GM23338 (cell line): ENCODE data around the gene PPP2R5E. TPM values are rescaled to one million over a fixed set of nuclear protein-coding genes. Genes with fewer than 3 reads are reported as not detected.

Source experiments
- ATAC-seq: fragments of 200-7000 bp; cut with Tn5 transposase; 3 replicates; pipeline ENCODE4 v1.9.1; 2020
- DNase-seq: peaks from one replicate; pipeline ENCODE4 v3.0.0-alpha.2; 2015; ENCODE audit warnings: low spot score
- H2AFZ ChIP-seq: fragments of 200-600 bp; sonication (generic); 2 replicates; pipeline ENCODE4 v1.8.0; 2016; ENCODE audit warnings: antibody characterized with exemption, mild to moderate bottlenecking, moderate library complexity
- H3F3A ChIP-seq: fragments of 200-600 bp; sonication (generic); replicated peaks from 2 replicates; pipeline ENCODE4 v1.8.0; 2017; ENCODE audit warnings: antibody characterized with exemption, mixed run types, low read depth
- H3K27ac ChIP-seq: fragments of 200-600 bp; sonication (generic); 2 replicates; pipeline ENCODE4 v1.6.1; 2016; ENCODE audit warnings: low read depth
- H3K27me3 ChIP-seq: fragments of 200-600 bp; sonication (generic); 2 replicates; pipeline ENCODE4 v1.8.0; 2016; ENCODE audit warnings: mild to moderate bottlenecking, mixed run types, moderate library complexity; ENCODE audit not compliant: insufficient read depth
- H3K36me3 ChIP-seq: fragments of 200-600 bp; sonication (generic); 2 replicates; pipeline ENCODE4 v1.8.0; 2016; ENCODE audit warnings: mild to moderate bottlenecking; ENCODE audit not compliant: insufficient read depth
- H3K4me1 ChIP-seq: fragments of 200-600 bp; sonication (generic); 2 replicates; pipeline ENCODE4 v1.8.0; 2016; ENCODE audit warnings: mild to moderate bottlenecking, moderate library complexity; ENCODE audit not compliant: insufficient read depth
- H3K4me2 ChIP-seq: fragments of 200-600 bp; sonication (generic); 2 replicates; pipeline ENCODE4 v1.7.1; 2017; ENCODE audit warnings: mixed run types
- H3K4me3 ChIP-seq: fragments of 200-600 bp; sonication (generic); 2 replicates; pipeline ENCODE4 v1.6.1; 2016; ENCODE audit warnings: mixed run types
- H3K79me2 ChIP-seq: fragments of 200-600 bp; sonication (generic); replicated peaks from 2 replicates; pipeline ENCODE4 v1.8.0; 2017; ENCODE audit warnings: mild to moderate bottlenecking; ENCODE audit not compliant: insufficient read depth
- H3K9me2 ChIP-seq: fragments of 200-600 bp; sonication (generic); 2 replicates; pipeline ENCODE4 v1.8.0; 2017; ENCODE audit not compliant: insufficient read depth
- H4K20me1 ChIP-seq: fragments of 200-600 bp; sonication (generic); replicated peaks from 2 replicates; pipeline ENCODE4 v1.8.0; 2017; ENCODE audit warnings: mild to moderate bottlenecking; ENCODE audit not compliant: insufficient read depth
- H3K27ac Mint-ChIP-seq: 2 replicates; pipeline ENCODE4 v1.8.0; 2020; ENCODE audit warnings: inconsistent platforms, mild to moderate bottlenecking, moderate library complexity, mixed read lengths
- H3K27me3 Mint-ChIP-seq: 3 replicates; pipeline ENCODE4 v1.8.0; 2022; ENCODE audit warnings: low read depth, mild to moderate bottlenecking, moderate library complexity, mixed read lengths, inconsistent platforms; ENCODE audit not compliant: insufficient read depth, poor library complexity
- H3K36me3 Mint-ChIP-seq: 3 replicates; pipeline ENCODE4 v1.8.0; 2021; ENCODE audit warnings: low read depth, mild to moderate bottlenecking, inconsistent platforms, moderate library complexity, mixed read lengths
- H3K4me1 Mint-ChIP-seq: 3 replicates; pipeline ENCODE4 v1.8.0; 2020; ENCODE audit warnings: mild to moderate bottlenecking, inconsistent platforms, mixed read lengths
- H3K4me3 Mint-ChIP-seq: 3 replicates; pipeline ENCODE4 v1.8.0; 2021; ENCODE audit warnings: moderate library complexity, mild to moderate bottlenecking, inconsistent platforms, mixed read lengths
- H3K9me3 Mint-ChIP-seq: 3 replicates; pipeline ENCODE4 v1.8.0; 2020; ENCODE audit warnings: moderate library complexity, mild to moderate bottlenecking, inconsistent platforms, mixed read lengths
- CREB1 ChIP-seq: fragments of 250-450 bp; sonication (Bioruptor Pico); IDR thresholded peaks from 2 replicates; pipeline ENCODE4 v1.5.0; 2020; ENCODE audit warnings: low read depth, mild to moderate bottlenecking, moderate library complexity
- CTCF ChIP-seq, 2 experiments: fragments of 200-600 bp in 1 of 2; sonication (generic) in 1 of 2; conservative IDR thresholded peaks; 2 replicates each; pipeline versions ENCODE4 v1.5.1 to v1.6.1; 2016 to 2017; ENCODE audit warnings: antibody characterized with exemption in 2 of 2, low read depth in 2 of 2, mild to moderate bottlenecking in 2 of 2, moderate library complexity in 1 of 2
- ETS1 ChIP-seq: IDR thresholded peaks from 2 replicates; pipeline ENCODE4 v1.6.1; 2016; ENCODE audit warnings: antibody characterized with exemption
- EZH2 ChIP-seq: fragments of 200-600 bp; sonication (generic); IDR thresholded peaks from one replicate; pipeline ENCODE4 v1.8.0; 2017; ENCODE audit warnings: antibody characterized with exemption, mild to moderate bottlenecking, low read depth; ENCODE audit not compliant: unreplicated experiment
- EZH2phosphoT487 ChIP-seq: fragments of 200-600 bp; sonication (generic); IDR thresholded peaks from one replicate; pipeline ENCODE4 v1.8.1; 2018; ENCODE audit warnings: antibody characterized with exemption; ENCODE audit not compliant: unreplicated experiment
- JUNB ChIP-seq: IDR thresholded peaks from one replicate; pipeline ENCODE4 v1.6.1; 2016; ENCODE audit warnings: antibody characterized with exemption; ENCODE audit not compliant: unreplicated experiment
- NANOG ChIP-seq: IDR thresholded peaks from 2 replicates; pipeline ENCODE4 v1.6.1; 2016; ENCODE audit warnings: antibody characterized with exemption, borderline replicate concordance
- POLR2AphosphoS5 ChIP-seq: IDR thresholded peaks from 2 replicates; pipeline ENCODE4 v1.6.1; 2016; ENCODE audit warnings: antibody characterized with exemption, low read depth
- REST ChIP-seq: IDR thresholded peaks from one replicate; pipeline ENCODE4 v1.6.1; 2018; ENCODE audit warnings: antibody characterized with exemption; ENCODE audit not compliant: unreplicated experiment
- STAT1 ChIP-seq: IDR thresholded peaks from one replicate; pipeline ENCODE4 v1.6.1; 2016; ENCODE audit warnings: antibody characterized with exemption; ENCODE audit not compliant: unreplicated experiment
- ZNF114 ChIP-seq: fragments of 250-450 bp; sonication (Bioruptor Pico); IDR thresholded peaks from 2 replicates; pipeline ENCODE4 v1.5.0; 2020; ENCODE audit warnings: mild to moderate bottlenecking, moderate library complexity
- ZNF331 ChIP-seq: fragments of 250-450 bp; sonication (Bioruptor Pico); IDR thresholded peaks from 2 replicates; pipeline ENCODE4 v1.5.0; 2020; ENCODE audit warnings: low read depth, mild to moderate bottlenecking, moderate library complexity
- polyA plus RNA-seq: library from polyadenylated mRNA; unstranded; fragments of >200 nt; fragmentation: Nextera tagmentation; extraction: Ambion mirVana; gene quantifications from 2 replicates; pipeline ENCODE4 v1.2.1, GENCODE V29; 2016
- total RNA-seq: library from RNA; depleted of rRNA; stranded (reverse); fragments of >200 nt; shearing (Covaris generic); gene quantifications from 2 replicates; pipeline ENCODE4 v1.2.3, GENCODE V29; 2014

The PPP2R5E gene
- total and polyA plus RNA-seq, 2 experiments from 2014 or later, result 40.9 to 45.5 TPM

- TF ChIP-seq CTCF (conservative IDR thresholded peaks at IDR 0.05; ENCODE audit: low read depth in 2 of 2) (no peak), JUNB (no peak), ZNF114 (CRISPR knock-in tag) (no peak), REST (no peak), CREB1 (no peak)
Observed at GRCh38 chr14:63565448-63565847, 22.3 kb upstream of the PPP2R5E start (continued).

- Mint-ChIP-seq H3K9me3 (no peaks in the 10 kb centered on the region), H3K4me3 (no peak overlapping the region), H3K27ac (no peak overlapping the region), H3K27me3 (no peaks in the 10 kb centered on the region), H3K36me3 (no peaks in the 10 kb centered on the region), H3K4me1 (no peaks in the 10 kb centered on the region)
- no peaks in the 10 kb centered on the region for H3K9me2 ChIP-seq
- no peaks in the 10 kb centered on the region for H3K4me1 ChIP-seq
- H3K79me2 ChIP-seq, result no peaks in the 10 kb centered on the region
- no peaks in the 10 kb centered on the region for H4K20me1 ChIP-seq
- no peaks in the 10 kb centered on the region for H3K36me3 ChIP-seq
- no peak for ATAC-seq
- H3K4me2 ChIP-seq, result no peak overlapping the region
- H3K27me3 ChIP-seq, result no peaks in the 10 kb centered on the region
- H3K4me3 ChIP-seq, result no peak overlapping the region
- no peak overlapping the region for H2AFZ ChIP-seq
- H3F3A ChIP-seq, result no peaks in the 10 kb centered on the region
- no peak overlapping the region for H3K27ac ChIP-seq
- DNase-seq, result no peak
- no peak for TF ChIP-seq CREB1
- TF ChIP-seq REST, result no peak
- no peak for TF ChIP-seq ZNF114 (CRISPR knock-in tag)
- TF ChIP-seq ETS1, result no peak
- no peak for TF ChIP-seq ZNF331 (CRISPR knock-in tag)
- no peak for TF ChIP-seq NANOG
- TF ChIP-seq POLR2AphosphoS5, result no peak
- no peak for TF ChIP-seq CTCF (conservative IDR thresholded peaks at IDR 0.05; ENCODE audit: low read depth in 2 of 2)
- no peak for TF ChIP-seq STAT1
- TF ChIP-seq EZH2, result no peak
- no peak for TF ChIP-seq EZH2phosphoT487
Observed at GRCh38 chr14:63564318-63564717, 21.1 kb upstream of the PPP2R5E start.
